GM10248 (cell line): ENCODE data around the gene PLCD1.

Experiments used
- CTCF ChIA-PET: fragments of 300-600 bp; sonication (Branson Sonifier 250); formaldehyde crosslinking; extraction: SDS; loops from one replicate; lab custom pipeline; 2021; ENCODE audit warnings: antibody characterized with exemption; lab: Yijun Ruan, JAX
- POLR2A ChIA-PET: fragments of 350-650 bp; sonication (Branson Sonifier 250); formaldehyde crosslinking; extraction: SDS; loops from one replicate; lab custom pipeline; 2020; ENCODE audit warnings: antibody characterized with exemption; lab: Yijun Ruan, JAX
- DNase-seq: peaks from one replicate; pipeline ENCODE4 v3.0.0; 2012; ENCODE audit errors: extremely low spot score
- CTCF ChIP-seq: IDR thresholded peaks from 2 replicates; pipeline ENCODE4 v1.5.1; 2012; ENCODE audit warnings: mild to moderate bottlenecking, low read depth; ENCODE audit errors: extremely low read depth, missing control alignments, control extremely low read depth

Gene PLCD1

GRCh38 chr3:37993460-37993819 lies 36.0 kb downstream of the PLCD1 start:
- POLR2A ChIA-PET, result interaction anchor here (0.8 kb wide), 1 partner anchor 11 kb away, joined by 3 read pairs; no protein-coding TSS in a partner anchor
- no peak for TF ChIP-seq CTCF
- CTCF ChIA-PET, result interaction anchor here (1.5 to 1.7 kb wide), 2 partner anchors 10 to 19 kb away, joined by 4 to 8 read pairs; no protein-coding TSS in a partner anchor
- DNase-seq, result no peak

- ChIA-PET CTCF (interaction anchor here (1.5 to 1.7 kb wide), 2 partner anchors 10 to 18 kb away, joined by 4 to 8 read pairs; no protein-coding TSS in a partner anchor), POLR2A (interaction anchor here (0.8 kb wide), 1 partner anchor 11 kb away, joined by 3 read pairs; no protein-coding TSS in a partner anchor)
- no peak for DNase-seq
These were observed 36.4 kb downstream of the PLCD1 start for GRCh38 chr3:37993067-37993455.

GRCh38 chr3:37992271-37993066 lies 37.0 kb downstream of the PLCD1 start:
- no peak for DNase-seq
- ChIA-PET CTCF (interaction anchor here (1.4 to 1.5 kb wide), 2 partner anchors 11 to 18 kb away, joined by 3 to 4 read pairs; no protein-coding TSS in a partner anchor), POLR2A (no interaction called here)
- no peak for TF ChIP-seq CTCF

More at GRCh38 chr3:37993067-37993455, 36.4 kb downstream of the PLCD1 start:
- TF ChIP-seq CTCF, result no peak

- DNase-seq, result no peak
- POLR2A ChIA-PET, result no interaction called here
- CTCF ChIA-PET, result interaction anchor here (1.4 to 1.5 kb wide), 2 partner anchors 12 to 17 kb away, joined by 3 to 4 read pairs; no protein-coding TSS in a partner anchor
- no peak for TF ChIP-seq CTCF
These were observed 37.6 kb downstream of the PLCD1 start for GRCh38 chr3:37991823-37992222.

GRCh38 chr3:37991109-37991508 lies 38.3 kb downstream of the PLCD1 start:
- ChIA-PET CTCF (interaction anchor here (1.1 kb wide), 1 partner anchor 135 kb away, joined by 4 read pairs; no protein-coding TSS in a partner anchor), POLR2A (no interaction called here)
- no peak for TF ChIP-seq CTCF
- DNase-seq, result no peak

GRCh38 chr3:37990527-37990926 lies 38.9 kb downstream of the PLCD1 start, which contains the start of gene VILL:
TSS of gene VILL (plus strand) at chr3:37990786. CDS start at chr3:37993673, 2,887 bp downstream.
- no peak for TF ChIP-seq CTCF
- ChIA-PET CTCF (interaction anchor here (1.0 to 1.5 kb wide), 4 partner anchors 16 to 503 kb away, joined by 3 to 4 read pairs (median 4); no protein-coding TSS in a partner anchor), POLR2A (interaction anchor here (0.6 kb wide), 1 partner anchor 715 kb away, joined by 7 read pairs; no protein-coding TSS in a partner anchor)
- DNase-seq, result no peak
